K562 (cell line): ENCODE results near the gene WTIP. TPM values are rescaled to one million over a fixed set of nuclear protein-coding genes. Genes with fewer than 3 reads are reported as not detected.

Experiments used
- CHAMP1 ChIP-seq: fragments of 450-650 bp; IDR thresholded peaks from 2 replicates; pipeline ENCODE4 v1.6.1; 2016; ENCODE audit warnings: mild to moderate bottlenecking
- CHD4 ChIP-seq: fragments of 200-600 bp; sonication (generic); IDR thresholded peaks from 3 replicates; pipeline ENCODE4 v1.6.1; 2012; ENCODE audit warnings: low read depth, mild to moderate bottlenecking, mixed read lengths, low read length, inconsistent platforms; ENCODE audit not compliant: insufficient read depth, insufficient replicate concordance, poor library complexity, severe bottlenecking
- FOXK1 ChIP-seq: sonication (generic); formaldehyde crosslinking; IDR thresholded peaks from 2 replicates; pipeline ENCODE4 v1.8.0; 2022; ENCODE audit warnings: missing genetic modification reagents, mild to moderate bottlenecking, borderline replicate concordance
- GABPB1 ChIP-seq: sonication (generic); formaldehyde crosslinking; IDR thresholded peaks from 2 replicates; pipeline ENCODE4 v1.8.0; 2022; ENCODE audit warnings: mild to moderate bottlenecking, missing genetic modification reagents
- GTF2E2 ChIP-seq: fragments of 200-800 bp; sonication (Bioruptor generic); IDR thresholded peaks from 2 replicates; pipeline ENCODE4 v1.6.1; 2016; ENCODE audit warnings: missing genetic modification characterization, missing compliant biosample characterization
- HNRNPL ChIP-seq: fragments of 200-400 bp; formaldehyde crosslinking; IDR thresholded peaks from 2 replicates; pipeline ENCODE4 v1.6.1; 2017; ENCODE audit warnings: low read depth, mild to moderate bottlenecking, low read length
- HOXB6 ChIP-seq: fragments of 250-450 bp; sonication (Bioruptor Pico); IDR thresholded peaks from 2 replicates; pipeline ENCODE4 v1.5.1; 2022; ENCODE audit warnings: mild to moderate bottlenecking, borderline replicate concordance
- L3MBTL2 ChIP-seq: fragments of 450-650 bp; IDR thresholded peaks from 2 replicates; pipeline ENCODE4 v1.6.1; 2016; ENCODE audit warnings: mild to moderate bottlenecking, moderate library complexity
- PTTG1 ChIP-seq: fragments of 450-650 bp; IDR thresholded peaks from 2 replicates; pipeline ENCODE4 v1.6.1; 2016; ENCODE audit warnings: low read depth, mild to moderate bottlenecking, missing genetic modification characterization, missing compliant biosample characterization
- SLC30A9 ChIP-seq: fragments of 250-450 bp; sonication (Bioruptor Pico); IDR thresholded peaks from 2 replicates; pipeline ENCODE4 v1.8.0; 2022; ENCODE audit warnings: mild to moderate bottlenecking, moderate library complexity
- SRSF7 ChIP-seq: fragments of 200-400 bp; formaldehyde crosslinking; optimal IDR thresholded peaks from 2 replicates; pipeline ENCODE3; 2017; ENCODE audit warnings: mild to moderate bottlenecking, low read depth, low read length
- STAT5A ChIP-seq: IDR thresholded peaks from 2 replicates; pipeline ENCODE4 v1.6.1; 2012; ENCODE audit warnings: low read length, inconsistent platforms, borderline replicate concordance
- TCF7 ChIP-seq: sonication (generic); IDR thresholded peaks from 2 replicates; pipeline ENCODE4 v1.6.1; 2016; ENCODE audit warnings: antibody characterized with exemption, borderline replicate concordance
- TFAM ChIP-seq: fragments of 250-450 bp; sonication (Bioruptor Pico); conservative IDR thresholded peaks from 2 replicates; pipeline ENCODE4 v1.5.0; 2021; ENCODE audit warnings: mild to moderate bottlenecking, moderate library complexity
- YBX1 ChIP-seq: fragments of 450-650 bp; IDR thresholded peaks from 2 replicates; pipeline ENCODE4 v1.7.1; 2016; ENCODE audit warnings: mild to moderate bottlenecking
- ZBTB34 ChIP-seq: fragments of 250-450 bp; sonication (Bioruptor Pico); IDR thresholded peaks from 2 replicates; pipeline ENCODE4 v1.8.0; 2021; ENCODE audit warnings: mild to moderate bottlenecking, moderate library complexity
- ZFP30 ChIP-seq: fragments of 250-450 bp; sonication (Bioruptor Pico); IDR thresholded peaks from 2 replicates; pipeline ENCODE4 v1.8.0; 2022; ENCODE audit warnings: moderate library complexity, mild to moderate bottlenecking, inconsistent platforms, borderline replicate concordance
- ZNF280A ChIP-seq: fragments of 450-650 bp; IDR thresholded peaks from 2 replicates; pipeline ENCODE4 v1.6.1; 2018; ENCODE audit warnings: mild to moderate bottlenecking, low read depth; ENCODE audit not compliant: partially characterized antibody
- ZNF79 ChIP-seq: fragments of 250-450 bp; sonication (Bioruptor Pico); IDR thresholded peaks from 2 replicates; pipeline ENCODE4 v1.4.0; 2020; ENCODE audit warnings: low read depth, mild to moderate bottlenecking, moderate library complexity
- polyA plus RNA-seq, 8 experiments: library from polyadenylated mRNA; depleted of rRNA in 4 of 8; stranded (reverse) in 5 of 8; unstranded in 3 of 8; fragments of >200 nt; fragmentation: Nextera tagmentation in 2 of 8; fragmentation: Illumina TruSeq in 1 of 8; extraction: Ambion mirVana in 2 of 8; extraction: Trizol in 1 of 8; gene quantifications; 2 replicates each; pipeline versions ENCODE4 v1.2.1 to v1.2.3, GENCODE V29; 2011 to 2014; ENCODE audit warnings: inconsistent platforms in 1 of 8, missing spikeins in 1 of 8
- total RNA-seq, 7 experiments: library from RNA; depleted of rRNA in 6 of 7; stranded (reverse); fragments of >200 nt in 6 of 7; fragmentation: Illumina TruSeq in 2 of 7; extraction: Trizol in 2 of 7; gene quantifications; 2 replicates each; pipeline versions ENCODE4 v1.2.1 to v1.2.3, GENCODE V29; 2011 to 2021; ENCODE audit warnings: low replicate concordance in 1 of 7
- TF ChIP-seq, protein P1 (sequence below): fragments of 450-650 bp; IDR thresholded peaks from 2 replicates; pipeline ENCODE4 v1.6.1; 2016; ENCODE audit warnings: missing biosample characterization, missing genetic modification characterization

Gene WTIP
- total and polyA plus RNA-seq, 9 of the 15 experiments (the other 6 are each of a cell fraction or from before 2014, with no cell fraction given): under 0.01 to 0.54 (median 0.27) TPM; not detected in 1

- TF ChIP-seq L3MBTL2: peak; percentile 37; the same call in 1 of the 2 replicates
- TF ChIP-seq, protein P1, sequence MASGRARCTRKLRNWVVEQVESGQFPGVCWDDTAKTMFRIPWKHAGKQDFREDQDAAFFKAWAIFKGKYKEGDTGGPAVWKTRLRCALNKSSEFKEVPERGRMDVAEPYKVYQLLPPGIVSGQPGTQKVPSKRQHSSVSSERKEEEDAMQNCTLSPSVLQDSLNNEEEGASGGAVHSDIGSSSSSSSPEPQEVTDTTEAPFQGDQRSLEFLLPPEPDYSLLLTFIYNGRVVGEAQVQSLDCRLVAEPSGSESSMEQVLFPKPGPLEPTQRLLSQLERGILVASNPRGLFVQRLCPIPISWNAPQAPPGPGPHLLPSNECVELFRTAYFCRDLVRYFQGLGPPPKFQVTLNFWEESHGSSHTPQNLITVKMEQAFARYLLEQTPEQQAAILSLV (tag): no peak
- no peak for TF ChIP-seq SRSF7
- no peak for TF ChIP-seq CHD4
- TF ChIP-seq ZFP30 (CRISPR knock-in tag): no peak
- TF ChIP-seq TFAM (CRISPR knock-in tag): no peak
- TF ChIP-seq TCF7: no peak
- TF ChIP-seq CHAMP1: no peak
- peak; percentile 62; the same call in 1 of the 2 replicates for TF ChIP-seq GABPB1 (CRISPR knock-in tag)
- no peak for TF ChIP-seq ZBTB34 (CRISPR knock-in tag)
- no peak for TF ChIP-seq HNRNPL
- no peak for TF ChIP-seq SLC30A9 (CRISPR knock-in tag)
- TF ChIP-seq YBX1: no peak
- no peak for TF ChIP-seq PTTG1
- TF ChIP-seq ZNF79 (CRISPR knock-in tag): no peak
- TF ChIP-seq FOXK1 (CRISPR knock-in tag): no peak
- TF ChIP-seq HOXB6: no peak
- TF ChIP-seq STAT5A: no peak
- no peak for TF ChIP-seq GTF2E2
- TF ChIP-seq ZNF280A: no peak
Measured at GRCh38 chr19:34501339-34502320, 20.1 kb downstream of the WTIP start (continued).
